OCI-LY7 (cell line): ENCODE results near the gene PPL.

Experiments used
- CTCF ChIP-seq: fragments of 200-600 bp; sonication (generic); conservative IDR thresholded peaks from 2 replicates; pipeline ENCODE4 v1.5.1; 2014; ENCODE audit warnings: mild to moderate bottlenecking, antibody characterized with exemption, low read length, moderate library complexity, mixed read lengths
- EZH2phosphoT487 ChIP-seq: fragments of 200-600 bp; sonication (generic); IDR thresholded peaks from 2 replicates; pipeline ENCODE4 v1.6.1; 2018; ENCODE audit warnings: low read depth, borderline replicate concordance, mild to moderate bottlenecking, mixed run types, antibody characterized with exemption, low read length, moderate library complexity, mixed read lengths

- no peak for TF ChIP-seq CTCF
- TF ChIP-seq EZH2phosphoT487: no peak
Observed at GRCh38 chr16:4917117-4917516, 19.8 kb downstream of the PPL start.
